Left cardiac atrium (tissue), 4 donors: ENCODE results near the gene TEX29. TPM values are rescaled to one million over a fixed set of nuclear protein-coding genes. Genes with fewer than 3 reads are reported as not detected.

Source experiments
- ATAC-seq, 2 donors: fragments of 200-7000 bp; cut with Tn5 transposase; one replicate each; pipeline ENCODE4 v1.9.1; 2020; ENCODE audit warnings: mild to moderate bottlenecking in 2 of 2, moderate library complexity in 2 of 2
- DNase-seq: peaks from one replicate; pipeline ENCODE4 v3.0.0-alpha.2; 2020
- intact Hi-C, 2 donors: fragments of 100-400 bp; cut with DNase I; formaldehyde crosslinking; loops; one replicate each; pipeline versions ENCODE4 v1.14.1 to v1.15.1; 2022 to 2023
- total RNA-seq, 2 donors: library from RNA; stranded (reverse); fragmentation: NEBNext Ultra II Directional; extraction: Animal tissue kit (Norgen Biotek cat#: 25700); gene quantifications; one replicate each; pipeline ENCODE4 v1.2.1, GENCODE V29; 2021
- donor health status: DM: no; HTN: yes; CAD: no.
- donor health status: DM: no; HTN: yes; CAD: no; lungs with severe emphysema.
- donor health status: DM: yes; HTN: yes; CAD: no.
- donor health status: Dilated cardiomyopathy.

TEX29 gene
- total RNA-seq, 2 donors from 2014 or later: 0.41 TPM; not detected in 1

DNA sequence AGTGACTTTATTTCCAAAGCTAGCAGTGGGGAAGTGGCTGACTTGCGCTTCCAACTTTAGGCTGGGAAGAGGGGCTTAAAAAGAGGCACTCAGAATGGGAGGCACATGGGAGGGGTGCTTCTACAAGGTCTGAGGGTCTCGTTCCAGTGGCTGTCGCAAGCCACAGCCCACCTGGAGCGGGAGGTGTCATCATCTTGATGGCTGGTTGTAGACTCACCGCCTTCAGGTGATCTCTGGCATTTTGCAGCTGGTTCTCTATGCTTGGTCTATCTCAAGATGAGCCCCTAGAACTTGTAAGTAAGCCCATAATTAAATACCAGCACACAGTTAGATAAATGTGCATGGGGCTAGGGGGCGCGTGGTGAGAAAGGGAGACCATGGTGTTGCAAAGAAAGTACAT lies 9.2 kb downstream of the TEX29 start:
- DNase-seq: no peak
- intact Hi-C loops: no loop called here
- ATAC-seq: no peak

GRCh38 chr13:111330066-111330610 lies 9.7 kb downstream of the TEX29 start:
- DNase-seq (no peak), ATAC-seq (no peak)
- intact Hi-C loops: no loop called here

DNA sequence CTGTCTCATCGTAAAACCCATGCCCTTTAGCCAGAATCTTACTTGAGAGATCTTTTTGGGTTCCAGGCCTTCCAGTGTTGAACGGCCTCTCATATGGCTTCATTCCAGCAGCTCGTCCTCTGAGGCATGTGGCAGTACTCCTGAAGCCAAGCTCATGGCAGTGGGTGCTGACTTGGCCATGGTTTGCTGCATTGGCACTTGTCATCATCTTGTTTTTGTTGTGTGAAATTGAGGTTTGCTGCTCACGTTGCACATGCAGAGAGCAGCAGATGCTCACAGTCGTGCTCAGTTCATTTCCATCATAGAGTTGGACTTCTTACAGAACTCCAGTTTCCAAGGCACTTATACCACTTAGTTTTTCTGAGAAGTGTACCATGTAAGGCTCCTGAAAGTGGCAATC lies 14.9 kb downstream of the TEX29 start:
- DNase-seq (no peak), ATAC-seq (no peak)
- intact Hi-C loops: no loop called here

GRCh38 chr13:111336666-111337065 lies 16.2 kb downstream of the TEX29 start:
- no peak for ATAC-seq
- DNase-seq: no peak
- intact Hi-C loops: no loop called here

GRCh38 chr13:111337206-111337605 lies 16.8 kb downstream of the TEX29 start:
- ATAC-seq (peak in 1 of 2 donors; percentile 15), DNase-seq (no peak)
- intact Hi-C loops: no loop called here

- DNase-seq (no peak), ATAC-seq (no peak)
- intact Hi-C loops: no loop called here
Measured at GRCh38 chr13:111337741-111338140, 17.3 kb downstream of the TEX29 start.

GRCh38 chr13:111338841-111339240 lies 18.4 kb downstream of the TEX29 start:
- no peak for DNase-seq
- intact Hi-C loops: no loop called here
- no peak for ATAC-seq

DNA sequence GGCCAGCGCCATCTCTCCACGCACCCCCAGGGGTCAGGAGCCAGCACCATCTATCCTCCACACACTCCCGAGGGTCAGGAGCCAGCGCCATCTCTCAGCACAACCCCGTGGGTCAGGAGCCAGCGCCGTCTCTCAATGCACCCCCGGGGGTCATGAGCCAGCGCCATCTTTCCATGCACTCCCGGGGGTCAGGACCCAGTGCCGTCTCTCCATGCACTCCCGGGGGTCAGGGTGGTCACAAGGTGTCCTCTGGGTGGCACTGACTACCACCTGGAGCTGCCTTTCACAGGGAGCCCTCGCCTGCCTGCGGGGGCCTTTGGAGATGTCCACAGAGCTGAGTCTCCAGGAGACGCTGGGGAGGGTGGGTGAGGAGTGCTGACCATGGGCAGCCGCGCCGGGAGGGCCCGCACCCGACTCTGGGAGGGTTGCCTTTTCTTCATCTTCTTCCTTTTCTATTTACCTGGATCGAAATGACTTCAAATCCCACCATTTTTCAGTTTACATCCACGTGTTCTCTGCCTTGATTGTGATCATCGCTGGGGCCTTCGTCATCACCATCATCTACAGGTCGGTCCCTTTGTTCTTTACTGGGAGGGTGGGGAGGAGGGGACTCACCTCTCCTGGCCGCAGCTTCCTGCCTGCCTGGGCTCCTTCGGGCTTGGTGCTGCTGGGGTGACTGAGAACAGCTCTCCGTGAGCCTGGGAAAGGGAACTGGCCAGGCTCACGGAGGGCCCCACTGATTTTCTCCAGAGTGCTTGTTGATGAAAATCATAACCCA lies 19.1 kb downstream of the TEX29 start:
- ATAC-seq: no peak
- intact Hi-C loops: no loop called here

DNA sequence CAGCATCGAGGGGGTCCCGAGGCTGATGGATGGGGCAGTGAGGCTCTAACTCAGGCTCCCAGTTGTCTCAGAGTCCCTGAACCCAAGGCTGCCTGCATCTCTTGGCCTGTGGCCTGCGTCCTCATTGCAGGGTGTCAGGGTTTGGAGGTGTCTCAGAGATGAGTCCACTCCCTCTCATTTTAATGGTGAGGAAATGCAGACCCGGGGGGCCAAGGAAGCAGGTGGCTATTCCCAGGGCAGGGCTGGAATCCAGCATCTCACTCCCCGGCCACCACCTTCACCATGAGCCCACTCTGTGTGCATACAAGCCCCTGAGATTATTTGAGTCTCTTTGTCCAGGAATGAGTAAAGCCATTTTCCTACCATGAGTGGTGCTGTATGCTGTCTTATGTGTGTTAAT lies 21.4 kb downstream of the TEX29 start:
- DNase-seq (no peak), ATAC-seq (no peak)
- intact Hi-C loops: no loop called here

More for the DNA sequence above, 19.1 kb downstream of the TEX29 start:
- no peak for DNase-seq

DNA sequence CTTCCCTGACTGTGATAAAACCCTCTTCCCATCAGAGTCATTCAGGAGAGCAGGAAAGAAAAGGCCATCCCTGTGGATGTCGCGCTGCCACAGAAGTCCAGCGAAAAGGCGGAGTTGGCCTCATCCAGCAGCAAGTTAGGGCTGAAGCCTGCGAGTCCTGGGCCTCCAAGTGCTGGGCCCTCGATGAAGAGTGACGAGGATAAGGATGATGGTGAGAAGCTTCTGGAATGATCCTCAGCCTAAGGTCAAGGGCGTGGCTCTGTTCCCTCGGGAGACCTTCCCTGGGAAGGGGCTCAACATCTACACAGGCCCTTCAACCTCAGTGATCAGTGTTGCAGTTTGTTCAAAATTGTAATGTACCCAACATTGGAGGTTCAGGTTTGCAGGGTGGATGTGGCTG lies 22.3 kb downstream of the TEX29 start:
- ATAC-seq (no peak), DNase-seq (no peak)
- intact Hi-C loops: no loop called here

DNA sequence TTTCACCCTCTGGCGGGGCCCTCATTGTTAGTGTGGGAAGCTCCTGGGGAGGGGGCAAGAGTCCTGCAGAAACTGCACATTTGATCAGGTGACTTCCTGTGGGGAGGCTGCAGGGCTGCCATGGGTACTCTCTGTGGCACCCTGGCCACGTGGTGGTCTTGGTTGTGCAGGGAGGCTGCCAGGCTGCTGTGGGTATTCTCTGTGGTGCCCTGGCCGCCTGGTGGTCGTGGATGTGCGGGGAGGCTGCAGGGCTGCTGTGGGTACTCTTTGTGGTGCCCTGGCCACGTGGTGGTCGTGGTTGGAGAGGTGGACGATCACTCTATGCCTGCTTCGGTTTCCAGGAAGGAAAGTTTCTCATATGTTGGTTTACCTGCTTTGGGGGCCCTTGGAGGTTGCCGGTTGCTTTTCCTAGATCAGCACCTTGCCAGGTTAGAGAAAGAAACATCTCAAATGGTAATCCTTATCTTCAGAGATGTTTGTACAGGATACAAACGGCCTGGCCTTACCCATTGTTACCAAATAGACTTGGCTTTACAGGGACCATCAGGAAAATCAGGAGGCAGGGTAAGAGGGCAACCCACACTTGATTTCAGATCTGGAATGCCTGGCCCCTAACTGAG lies 22.9 kb downstream of the TEX29 start:
- DNase-seq (no peak), ATAC-seq (no peak)
- intact Hi-C loops: no loop called here

GRCh38 chr13:111344471-111345191 lies 24.2 kb downstream of the TEX29 start:
- intact Hi-C loops: no loop called here
- ATAC-seq (no peak), DNase-seq (no peak)

- intact Hi-C loops: no loop called here
- no peak for ATAC-seq
- DNase-seq: no peak
Measured at GRCh38 chr13:111345682-111346081, 25.2 kb downstream of the TEX29 start.

- intact Hi-C loops: no loop called here
- no peak for DNase-seq
Measured at GRCh38 chr13:111346101-111346680, 25.7 kb downstream of the TEX29 start.

GRCh38 chr13:111347438-111347837 lies 27.0 kb downstream of the TEX29 start:
- DNase-seq: no peak
- no peak for ATAC-seq
- intact Hi-C loops: no loop called here

More at GRCh38 chr13:111346101-111346680, 25.7 kb downstream of the TEX29 start:
- peak; percentile 65 to 66 for ATAC-seq

DNA sequence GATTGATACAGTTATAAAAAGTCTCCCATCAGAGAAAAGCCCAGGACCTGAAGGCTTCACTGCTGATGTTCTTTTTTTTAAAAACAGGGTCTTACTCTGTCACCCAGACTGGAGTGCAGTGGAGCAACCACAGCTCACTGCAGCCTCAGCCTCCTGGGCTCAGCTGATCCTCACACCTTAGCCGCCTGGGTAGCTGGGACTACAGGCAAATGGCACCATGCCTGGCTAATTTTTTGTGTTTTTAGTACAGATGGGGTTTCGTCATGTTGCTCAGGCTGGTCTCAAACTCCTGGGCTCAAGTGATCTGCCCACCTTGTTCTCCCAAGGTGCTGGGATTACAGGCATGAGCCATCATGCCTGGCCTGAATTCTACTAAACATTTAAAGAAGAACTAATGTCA lies 33.1 kb downstream of the TEX29 start:
- no peak for ATAC-seq
- intact Hi-C loops: no loop called here
- DNase-seq: no peak

DNA sequence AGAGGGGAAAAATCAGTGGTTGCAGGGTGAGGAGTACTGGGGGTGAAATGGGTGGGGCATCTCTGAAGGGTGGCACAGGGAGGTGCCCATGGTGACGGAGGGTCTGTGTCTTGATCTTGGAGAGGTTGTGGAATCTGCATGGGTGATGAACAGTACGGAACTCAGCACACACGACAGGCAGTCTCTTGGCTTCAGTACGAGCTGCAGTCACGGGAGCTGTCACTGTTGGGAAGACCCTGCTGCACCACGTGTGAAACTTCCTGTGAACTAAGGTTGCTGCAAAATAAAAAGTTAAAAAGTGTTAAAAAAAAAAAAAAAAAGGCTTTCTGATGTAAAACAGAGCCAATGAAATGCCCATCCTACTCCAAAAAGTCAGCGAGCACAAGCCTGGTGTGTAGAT lies 34.3 kb downstream of the TEX29 start:
- no peak for DNase-seq
- intact Hi-C loops: no loop called here
- ATAC-seq: no peak

- DNase-seq: no peak
- ATAC-seq: no peak
- intact Hi-C loops: no loop called here
Measured at GRCh38 chr13:111356795-111357194, 36.4 kb downstream of the TEX29 start.

GRCh38 chr13:111359237-111359915 lies 38.9 kb downstream of the TEX29 start:
- ATAC-seq (no peak), DNase-seq (no peak)
- intact Hi-C loops: no loop called here
